Measurements from ENCODE around the gene SALL3.

GRCh38 chr18:79013869-79014268 lies 34.3 kb downstream of the SALL3 start:
- TF ChIP-seq STAT6 (CRISPR knock-in tag; IDR thresholded peaks at IDR 0.05; ENCODE audit: borderline replicate concordance) (no peak), POLR2AphosphoS2 (IDR thresholded peaks at IDR 0.05; ENCODE audit: low read depth, low read length) (no peak), EP300 (IDR thresholded peaks at IDR 0.05; ENCODE audit: low read depth in 2 of 2, low read length in 2 of 2) (no peak), EP300 (CRISPR knock-in tag; IDR thresholded peaks at IDR 0.05; ENCODE audit: borderline replicate concordance) (no peak), ELF1 (CRISPR knock-in tag; IDR thresholded peaks at IDR 0.05) (no peak)
